Retina (tissue), 1 donor: Measurements from ENCODE around the gene PRF1.
"Not testable (repeated sequence)": the region's sequence is repeated elsewhere in the genome, so short reads cannot be mapped to it uniquely, and the experiment has no call there.

ENCODE experiments used
- DNase-seq: peaks from one replicate; pipeline ENCODE4 v3.0.0-alpha.2; 2016

PRF1 gene

DNA sequence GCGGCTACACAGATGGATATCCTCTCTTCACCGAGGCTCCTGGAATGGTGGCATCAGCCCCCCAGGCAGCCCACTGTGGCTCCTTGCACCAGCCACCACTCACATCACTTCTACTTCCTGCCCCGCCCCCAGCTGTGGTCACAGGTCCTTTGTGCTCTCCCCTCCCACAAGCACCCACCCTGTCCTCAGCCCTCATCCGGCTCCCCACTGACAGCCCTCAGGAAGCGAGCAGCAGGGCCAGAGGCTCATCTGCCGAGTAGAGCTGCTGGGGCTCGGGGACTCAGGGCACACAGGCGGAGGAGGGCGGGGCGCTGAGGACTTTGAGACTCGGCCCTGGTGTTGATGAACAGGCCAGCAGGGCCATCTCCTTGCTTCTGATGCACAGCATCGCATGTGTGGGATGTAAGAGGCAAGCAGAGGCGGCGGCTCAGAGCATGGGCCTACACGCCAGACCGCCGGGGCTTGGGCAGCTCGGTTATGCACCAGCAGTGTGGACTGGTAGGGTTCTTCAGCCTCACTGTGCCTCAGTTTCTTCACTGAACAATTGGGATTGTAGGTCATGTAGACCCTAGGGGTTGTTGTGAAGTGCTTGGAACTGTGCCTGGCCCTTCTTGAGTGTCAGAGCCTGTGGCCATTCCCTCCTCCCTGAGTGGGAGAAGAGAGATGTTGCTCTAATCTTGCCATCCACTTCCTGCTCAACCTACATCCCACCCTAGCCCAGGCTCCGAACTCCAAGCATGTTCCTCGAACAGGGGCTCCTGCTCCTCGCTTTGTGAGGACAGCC, at the start of gene PRF1:
Gene PRF1, minus strand, starts transcription at position 77 of the 784 bp plus-strand sequence. CDS start 1,839 bp downstream, outside the sequence.
- DNase-seq = no peak

- DNase-seq = no peak
These were observed 49.1 kb upstream of the PRF1 start for GRCh38 chr10:70651661-70652060.

GRCh38 chr10:70650718-70651117, 48.2 kb upstream of the PRF1 start:
- DNase-seq = no peak

DNA sequence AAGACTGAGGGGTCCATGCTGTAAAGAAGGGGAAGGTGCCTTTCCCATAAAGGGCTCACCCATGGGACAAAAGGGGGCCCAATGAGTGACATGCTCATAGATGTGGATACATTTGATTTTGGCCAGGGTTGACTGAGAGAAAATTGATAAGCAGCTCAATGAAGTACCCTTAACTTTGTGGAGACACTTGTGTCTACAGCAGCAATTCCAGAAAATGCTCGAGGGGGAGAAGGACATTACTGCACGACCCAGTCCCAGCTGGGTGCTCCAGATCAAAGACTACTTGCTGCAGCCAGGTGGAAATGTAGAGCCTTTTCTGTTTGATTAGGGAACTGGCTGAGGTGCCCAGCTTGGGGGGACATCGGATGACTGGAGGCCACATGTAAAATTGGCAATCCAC, 47.6 kb upstream of the PRF1 start:
- no peak for DNase-seq

- no peak for DNase-seq
These were observed 47.0 kb upstream of the PRF1 start for GRCh38 chr10:70649526-70649925.

- peak; percentile 34 for DNase-seq
These were observed 45.9 kb upstream of the PRF1 start for GRCh38 chr10:70648427-70648826.

- no peak for DNase-seq
These were observed 44.5 kb upstream of the PRF1 start for GRCh38 chr10:70647086-70647485.

DNA sequence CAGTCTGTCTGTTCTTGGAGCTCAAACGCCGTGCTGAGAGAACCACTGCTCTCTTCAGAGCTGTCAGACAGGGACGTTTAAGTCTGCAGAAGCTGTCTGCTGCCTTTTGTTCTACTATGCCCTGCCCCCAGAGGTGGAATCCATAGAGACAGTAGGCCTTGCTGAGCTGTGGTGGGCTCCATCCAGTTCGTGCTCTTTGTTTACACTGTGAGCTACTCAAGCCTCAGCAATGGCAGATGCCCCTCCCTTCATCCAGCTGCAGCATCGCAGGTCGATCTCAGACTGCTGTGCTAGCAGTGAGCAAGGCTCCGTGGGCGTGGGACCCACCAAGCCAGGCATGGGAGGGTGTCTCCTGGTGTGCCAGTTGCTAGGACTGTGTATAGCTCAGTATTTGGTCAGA, 42.4 kb upstream of the PRF1 start:
- peak; percentile 34 for DNase-seq

DNA sequence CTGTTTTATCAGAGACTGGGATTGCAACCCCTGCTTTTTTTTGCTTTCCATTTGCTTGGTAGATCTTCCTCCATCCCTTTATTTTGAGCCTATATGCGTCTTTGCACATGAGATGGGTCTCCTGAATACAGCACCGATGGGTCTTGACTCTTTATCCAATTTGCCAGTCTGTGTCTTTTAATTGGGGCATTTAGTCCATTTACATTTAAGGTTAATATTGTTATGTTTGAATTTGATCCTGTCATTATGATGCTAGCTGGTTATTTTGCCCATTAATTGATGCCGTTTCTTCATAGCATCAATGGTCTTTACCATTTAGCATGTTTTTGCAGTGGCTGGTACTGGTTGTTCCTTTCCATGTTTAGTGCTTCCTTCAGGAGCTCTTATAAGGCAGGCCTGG, 40.7 kb upstream of the PRF1 start:
- not testable (repeated sequence) for DNase-seq

DNA sequence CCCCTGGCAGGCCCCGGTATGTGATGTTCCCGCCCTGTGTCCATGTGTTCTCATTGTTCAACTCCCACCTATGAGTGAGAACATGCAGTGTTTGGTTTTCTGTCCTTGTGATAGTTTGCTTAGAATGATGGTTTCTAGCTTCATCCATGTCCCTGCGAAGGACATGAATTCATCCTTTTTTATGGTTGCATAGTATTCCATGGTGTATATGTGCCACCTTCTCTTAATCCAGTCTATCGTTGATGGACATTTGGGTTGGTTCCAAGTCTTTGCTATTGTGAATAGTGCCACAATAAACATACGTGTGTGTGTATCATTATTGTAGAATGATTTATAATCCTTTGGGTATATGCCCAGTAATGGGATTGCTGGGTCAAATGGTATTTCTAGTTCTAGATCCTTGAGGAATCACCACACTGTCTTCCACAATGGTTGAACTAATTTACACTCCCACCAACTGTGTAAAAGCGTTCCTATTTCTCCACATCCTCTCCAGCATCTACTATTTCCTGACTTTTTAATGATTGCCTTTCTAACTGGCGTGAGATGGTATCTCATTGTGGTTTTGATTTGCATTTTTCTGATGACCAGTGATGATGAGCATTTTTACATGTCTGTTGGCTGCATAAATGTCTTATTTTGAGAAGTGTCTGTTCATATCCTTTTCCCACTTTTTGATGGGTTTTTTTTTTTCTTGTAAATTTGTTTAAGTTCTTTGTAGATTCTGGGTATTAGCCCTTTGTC, 37.3 kb upstream of the PRF1 start:
- not testable (repeated sequence) for DNase-seq

DNA sequence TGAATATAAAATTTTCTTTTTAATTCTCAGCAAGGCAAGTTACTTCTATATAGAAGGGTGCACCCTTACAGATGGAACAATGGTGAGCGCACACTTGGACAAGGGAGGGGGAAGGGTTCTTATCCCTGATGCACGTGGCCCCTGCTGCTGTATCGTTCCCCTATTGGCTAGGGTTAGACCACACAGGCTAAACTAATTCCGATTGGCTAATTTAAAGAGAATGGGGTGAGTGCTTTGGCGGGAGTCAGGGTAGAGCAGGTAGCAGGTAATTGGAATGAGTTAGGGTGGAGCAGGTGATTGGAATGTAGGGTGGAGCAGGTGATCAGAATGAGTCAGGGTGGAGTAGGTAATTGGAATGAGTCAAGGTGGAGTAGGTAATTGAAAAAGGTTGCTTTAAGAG, 32.0 kb upstream of the PRF1 start:
- not testable (repeated sequence) for DNase-seq

- no peak for DNase-seq
These were observed 31.5 kb upstream of the PRF1 start for GRCh38 chr10:70634011-70634410.

- DNase-seq = not testable (repeated sequence)
These were observed 29.2 kb upstream of the PRF1 start for GRCh38 chr10:70631735-70632134.

DNA sequence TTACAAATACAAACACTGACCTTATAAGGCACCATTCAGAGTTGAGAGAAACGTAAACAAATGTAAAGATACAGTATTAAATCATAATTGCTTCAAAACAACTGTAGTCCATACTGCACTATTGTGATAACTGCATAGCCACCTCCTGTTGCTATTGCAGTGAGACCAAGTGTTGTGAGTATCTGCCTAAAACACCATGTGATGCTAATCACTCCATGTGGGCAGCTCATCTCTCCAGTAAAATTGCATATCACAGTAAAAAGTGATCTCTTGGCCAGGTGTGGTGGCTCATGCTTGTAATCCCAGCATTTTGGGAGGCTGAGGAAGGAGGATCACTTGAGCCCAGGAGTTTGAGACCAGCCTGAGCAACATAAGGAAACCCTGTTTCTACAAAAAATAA, 26.8 kb upstream of the PRF1 start:
- no peak for DNase-seq

DNA sequence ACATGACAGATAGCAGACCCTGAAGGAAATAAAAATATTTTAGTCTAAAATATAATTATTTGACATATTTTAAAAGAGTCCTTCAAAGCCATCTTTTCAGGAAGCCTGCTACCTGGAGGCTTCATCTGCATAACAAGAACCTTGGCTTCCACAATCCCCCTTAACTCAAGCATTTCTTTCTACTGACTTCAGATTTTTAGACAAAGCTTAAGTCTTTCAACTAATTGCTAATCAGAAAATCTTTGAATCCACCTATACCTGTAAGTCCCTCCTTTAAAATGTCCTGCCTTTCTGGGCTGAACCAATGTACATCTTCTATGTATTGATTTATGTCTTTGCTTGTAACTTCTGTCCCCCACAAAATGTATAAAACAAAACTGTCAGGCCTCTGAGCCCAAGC, 23.5 kb upstream of the PRF1 start:
- no peak for DNase-seq

- no peak for DNase-seq
These were observed 20.7 kb upstream of the PRF1 start for GRCh38 chr10:70622981-70623844.

GRCh38 chr10:70622541-70622940, 20.0 kb upstream of the PRF1 start:
- DNase-seq = no peak

GRCh38 chr10:70621503-70622078, 19.1 kb upstream of the PRF1 start:
- no peak for DNase-seq

DNA sequence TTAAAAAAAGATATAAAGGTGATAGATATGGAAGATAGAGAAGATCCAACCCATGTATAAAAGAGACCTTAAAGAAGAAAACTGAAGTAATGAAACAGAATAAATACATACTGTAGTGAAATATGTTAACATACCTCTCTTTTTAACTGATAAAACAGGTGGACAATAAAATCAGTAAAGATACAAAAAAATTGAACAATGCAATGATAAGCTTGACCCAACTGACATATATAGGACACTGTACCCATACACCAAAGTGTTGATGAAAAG, 17.4 kb upstream of the PRF1 start:
- DNase-seq = no peak

GRCh38 chr10:70619271-70620019, 16.9 kb upstream of the PRF1 start:
- no peak for DNase-seq

GRCh38 chr10:70618663-70619062, 16.1 kb upstream of the PRF1 start:
- no peak for DNase-seq

DNA sequence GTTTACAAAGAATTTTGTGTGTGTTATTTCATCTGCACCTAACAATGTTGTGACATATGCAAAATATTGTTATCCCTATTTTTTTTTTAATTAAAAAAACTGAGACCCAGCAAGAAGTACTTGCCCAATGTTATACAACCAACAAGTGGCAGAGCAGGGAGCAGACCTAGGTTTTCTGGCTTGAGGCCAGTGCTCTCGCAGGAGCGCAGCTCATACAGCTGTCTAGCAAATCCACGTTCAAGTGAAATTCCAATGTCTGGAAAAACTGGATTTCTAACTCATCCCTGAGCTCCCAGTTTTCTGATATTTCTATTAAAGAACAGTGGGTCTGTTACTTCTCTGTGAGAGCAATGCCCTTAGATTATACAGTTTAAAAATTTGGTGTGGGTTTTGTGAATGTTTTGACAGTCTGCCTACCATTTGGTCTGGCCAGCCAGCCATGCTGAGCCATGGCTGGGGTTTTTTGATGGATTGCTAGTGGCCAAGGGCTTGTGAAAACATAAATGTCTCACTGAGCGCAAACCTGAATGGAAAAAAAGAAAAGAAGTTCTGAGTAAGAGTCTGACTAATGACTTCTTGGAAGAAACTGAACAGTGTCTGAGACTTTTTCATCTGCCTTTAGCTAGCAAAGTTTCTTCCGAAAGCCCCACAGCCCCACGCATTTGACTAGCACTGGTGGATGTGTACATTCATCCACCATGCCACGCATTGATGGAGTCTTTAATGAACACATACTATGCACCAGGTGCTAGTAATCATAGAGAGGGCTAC, 15.4 kb upstream of the PRF1 start:
- DNase-seq = no peak
